HuH-7 (cell line): ENCODE data around the gene TK2.
"Not testable (repeated sequence)": the region's sequence is repeated elsewhere in the genome, so short reads cannot be mapped to it uniquely, and the experiment has no call there.

Experiments
- DNase-seq: peaks from one replicate; pipeline ENCODE4 v3.0.0; 2011; ENCODE audit warnings: low spot score

The TK2 gene

DNA sequence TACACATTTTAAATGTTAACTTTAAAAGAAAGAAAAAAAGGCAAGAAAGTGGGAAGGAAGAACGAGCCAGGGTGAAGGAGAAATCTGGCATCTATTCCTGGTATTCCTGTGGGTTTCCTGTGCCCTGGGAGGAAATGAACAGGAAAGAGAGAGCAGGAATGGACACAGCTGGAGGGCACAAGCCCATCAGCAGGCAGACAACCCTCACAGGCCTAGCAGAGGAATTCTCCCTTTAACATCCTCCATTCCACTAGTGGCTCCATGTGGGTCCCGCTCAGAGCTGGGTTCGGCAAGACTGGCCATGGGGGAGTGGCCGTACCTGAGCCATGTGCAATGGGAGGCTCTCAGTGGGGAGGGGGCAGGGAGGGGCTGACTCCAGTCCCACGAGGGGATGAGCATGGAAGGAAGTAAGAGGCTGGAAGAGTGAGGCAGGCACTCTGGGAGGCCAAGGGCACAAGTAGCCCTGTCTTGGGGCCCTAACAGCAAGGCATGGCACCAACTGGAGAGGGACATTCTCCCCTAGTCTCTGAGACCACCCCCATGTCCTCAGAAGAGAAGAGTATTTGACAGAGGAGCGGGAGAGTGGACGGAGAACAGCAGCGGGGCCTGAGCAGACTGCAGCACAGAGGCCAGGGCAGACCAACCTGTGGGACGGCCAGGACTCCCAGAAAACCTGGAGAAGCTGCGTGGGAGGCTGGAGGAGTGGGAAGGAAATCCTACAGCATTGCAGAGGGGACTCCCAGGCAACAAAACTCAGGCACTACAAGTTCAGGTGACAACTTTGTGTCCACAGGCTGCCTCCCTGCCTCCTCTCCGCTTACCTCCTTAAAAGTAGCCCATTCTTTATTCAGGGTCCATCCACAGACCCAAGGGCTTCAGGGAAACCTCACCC is 30.2 kb downstream of the TK2 start:
- no peak for DNase-seq

DNA sequence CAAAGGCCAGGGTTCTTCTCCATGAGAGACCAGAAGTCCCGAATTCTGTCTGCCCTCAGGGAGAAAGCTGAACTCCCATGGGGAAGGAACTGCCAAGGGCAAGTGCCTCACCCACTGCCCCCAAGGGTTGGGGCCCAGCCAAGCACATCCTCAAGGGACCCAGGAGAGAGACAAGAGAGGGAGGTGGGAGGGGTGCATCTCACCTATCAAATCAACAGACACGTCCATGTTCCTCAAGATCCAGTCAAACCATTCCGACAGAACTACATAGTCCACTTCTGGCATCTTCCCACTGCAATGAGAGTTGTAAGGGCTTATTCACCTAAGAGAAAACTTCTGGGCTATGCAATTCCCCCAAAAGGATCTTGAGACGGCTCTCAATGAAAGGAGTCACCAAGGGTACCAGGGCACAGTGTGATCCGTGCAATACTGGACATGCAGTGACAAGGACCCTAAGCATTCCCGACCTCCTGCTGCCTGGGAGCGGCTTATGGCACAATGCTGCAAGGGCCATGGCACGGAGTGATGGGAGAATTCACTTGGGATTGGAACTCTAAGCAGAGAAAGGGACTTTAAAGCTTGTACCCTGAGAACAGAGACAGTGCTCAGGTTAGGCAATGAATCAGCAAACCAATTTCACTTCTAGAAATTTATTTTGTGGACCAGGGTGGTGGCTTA is 32.2 kb downstream of the TK2 start:
- no peak for DNase-seq

GRCh38 chr16:66516808-66517585 is 32.9 kb downstream of the TK2 start:
- peak; percentile 79 for DNase-seq

- DNase-seq, result no peak
These were observed 33.5 kb downstream of the TK2 start for GRCh38 chr16:66516509-66516807.

DNA sequence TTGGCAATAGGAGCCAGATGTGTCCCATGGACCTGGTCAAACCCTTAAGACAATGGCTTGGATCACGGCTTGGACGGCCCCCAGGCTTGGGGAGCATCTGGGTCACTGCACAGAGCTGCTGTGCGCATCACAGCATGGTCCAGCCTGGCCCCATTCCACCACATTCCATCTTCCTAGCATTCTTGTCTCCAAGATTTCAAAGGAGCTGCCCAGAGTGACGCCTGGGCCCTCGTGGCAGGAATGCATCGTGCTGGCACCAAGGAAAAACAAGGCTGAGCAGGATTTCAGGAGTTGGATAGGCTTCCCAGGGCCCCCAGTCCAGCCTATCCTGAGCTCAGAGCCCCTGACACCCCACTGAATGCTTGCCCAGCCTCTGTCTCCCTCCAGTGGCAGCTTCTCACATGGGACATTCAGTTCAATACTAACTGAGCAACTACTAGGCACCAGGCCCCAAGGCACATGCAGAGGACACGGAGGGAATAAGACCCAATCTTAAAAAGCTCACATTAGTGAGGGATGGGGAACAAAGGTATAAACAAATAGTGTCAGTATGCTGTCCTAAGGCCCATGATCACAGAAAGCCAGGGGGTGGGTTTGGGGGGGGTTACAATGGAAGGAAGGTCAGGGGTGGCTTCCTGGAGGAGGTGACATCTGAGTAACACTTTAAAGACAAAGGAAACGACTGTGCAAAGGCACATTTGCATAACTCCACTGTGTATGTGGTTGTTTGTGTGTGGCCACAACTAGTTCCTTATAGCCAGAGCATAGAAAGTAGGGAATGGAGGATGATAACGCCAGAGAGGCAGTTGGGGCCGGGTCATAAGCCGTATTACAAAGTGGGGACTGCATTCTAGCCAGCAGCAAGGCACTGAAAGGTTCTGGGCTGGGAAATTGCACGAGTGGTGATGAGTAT is 34.1 kb downstream of the TK2 start:
- DNase-seq, result no peak

GRCh38 chr16:66514980-66515595 is 34.8 kb downstream of the TK2 start:
- DNase-seq, result not testable (repeated sequence)

GRCh38 chr16:66514391-66514790 is 35.5 kb downstream of the TK2 start:
- not testable (repeated sequence) for DNase-seq

DNA sequence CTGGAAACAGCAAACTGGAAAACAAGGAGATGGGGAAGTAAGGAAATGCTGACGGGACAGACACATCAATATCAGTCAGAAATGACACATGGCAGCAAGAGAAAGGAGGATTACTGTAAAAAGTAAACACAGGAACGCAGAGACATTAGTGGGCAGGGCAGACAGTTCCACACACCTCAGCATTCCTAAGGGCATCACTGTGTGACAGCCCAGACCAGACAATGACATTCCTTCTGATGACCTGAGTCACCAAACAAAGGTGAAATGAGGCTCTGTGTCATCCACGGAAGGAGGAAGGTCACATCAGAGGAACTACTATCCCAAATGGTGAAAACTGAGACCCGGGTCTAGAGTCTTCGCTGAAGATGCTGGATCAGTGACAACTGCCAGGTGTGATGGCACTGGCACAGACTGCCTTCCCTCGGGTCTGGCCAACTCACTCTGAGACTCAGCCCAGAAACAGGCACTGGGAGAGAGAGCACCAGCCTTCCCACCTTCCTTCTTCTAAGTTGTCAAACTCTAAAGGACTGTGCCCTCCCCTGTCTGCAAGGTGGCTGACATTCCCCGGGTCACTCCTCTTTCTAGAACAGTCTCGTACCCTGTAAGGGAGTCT is 36.7 kb downstream of the TK2 start:
- no peak for DNase-seq

GRCh38 chr16:66512272-66513110 is 37.4 kb downstream of the TK2 start:
- DNase-seq, result no peak

- DNase-seq, result no peak
These were observed 38.2 kb downstream of the TK2 start for GRCh38 chr16:66511602-66512271.

- no peak for DNase-seq
These were observed 39.0 kb downstream of the TK2 start for GRCh38 chr16:66510711-66511601.

- DNase-seq, result no peak
These were observed 39.6 kb downstream of the TK2 start for GRCh38 chr16:66510298-66510697.

DNA sequence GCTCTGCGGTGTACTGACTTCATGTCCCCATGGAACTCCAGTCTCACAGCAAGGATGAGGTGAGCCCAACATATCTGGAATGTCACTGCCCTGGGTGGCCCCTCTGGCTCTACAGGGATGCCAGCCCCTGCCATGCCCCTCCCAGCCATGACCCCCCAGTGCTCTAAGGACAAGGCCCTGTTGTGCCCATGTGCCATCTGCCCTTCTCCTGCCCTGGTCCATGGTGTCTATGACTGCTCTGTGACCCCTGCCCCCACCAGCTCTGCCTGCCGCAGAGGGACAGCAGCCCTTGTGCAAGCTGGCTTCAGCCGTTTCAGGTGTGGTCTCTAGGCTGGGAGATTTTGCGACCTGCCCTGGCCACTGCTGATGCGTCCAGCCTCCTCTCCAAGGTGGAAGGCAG is 40.3 kb downstream of the TK2 start:
- DNase-seq, result no peak

DNA sequence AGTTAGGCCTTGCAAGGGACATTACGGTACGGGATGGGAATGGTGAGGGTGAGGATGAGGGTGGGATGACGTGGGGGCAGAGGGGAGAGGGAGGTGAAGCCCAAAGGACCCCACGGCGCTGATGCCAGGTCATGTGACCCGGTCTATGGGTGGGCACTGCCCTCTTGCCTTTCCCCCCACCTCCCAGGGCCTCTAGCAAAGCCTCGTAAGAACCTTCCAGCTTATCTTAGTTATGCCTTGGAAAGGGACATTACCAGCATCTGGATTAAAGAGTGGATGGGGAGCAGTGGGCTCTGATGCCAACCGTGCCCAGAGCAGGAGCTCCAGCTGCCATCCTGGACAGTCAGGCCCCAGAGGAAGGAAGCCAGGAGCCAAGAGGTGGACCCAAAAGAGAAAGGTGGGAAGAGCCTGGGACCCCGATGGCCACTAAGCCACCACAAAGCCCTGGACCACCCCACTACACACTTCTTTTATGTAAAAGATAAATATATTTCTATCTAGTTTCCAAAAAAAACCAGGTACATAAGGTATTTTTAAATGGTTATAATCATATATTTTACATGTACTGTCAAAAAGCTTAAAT is 40.9 kb downstream of the TK2 start:
- no peak for DNase-seq

- no peak for DNase-seq
These were observed 41.5 kb downstream of the TK2 start for GRCh38 chr16:66508248-66508913.

GRCh38 chr16:66507731-66508239 is 42.1 kb downstream of the TK2 start:
- DNase-seq, result no peak

GRCh38 chr16:66503612-66504011 is 46.3 kb downstream of the TK2 start:
- no peak for DNase-seq
